MCF 10A (cell line): ENCODE results near the gene IGFBPL1. TPM values are rescaled to one million over a fixed set of nuclear protein-coding genes. Genes with fewer than 3 reads are reported as not detected.

Source experiments
- BruUV-seq: library from RNA; stranded (reverse); fragments of 400-500 nt; replicated peaks from 2 replicates; lab custom pipeline; 2021; lab: Mats Ljungman, UMichigan
- CTCF ChIA-PET: fragments of 300-600 bp; sonication (Branson Sonifier 250); formaldehyde crosslinking; extraction: SDS; loops from one replicate; lab custom pipeline; 2021; ENCODE audit warnings: antibody characterized with exemption, inconsistent platforms; lab: Yijun Ruan, JAX
- POLR2A ChIA-PET: fragments of 300-600, 350-650 bp; sonication (Branson Sonifier 250); formaldehyde crosslinking; extraction: SDS; loops from one replicate; lab custom pipeline; 2020; ENCODE audit warnings: antibody characterized with exemption, inconsistent platforms; lab: Yijun Ruan, JAX
- DNase-seq: peaks from one replicate; pipeline ENCODE4 v3.0.0-alpha.2; 2018; ENCODE audit not compliant: unreplicated experiment
- H3K27ac Mint-ChIP-seq: one replicate; pipeline ENCODE4 v1.8.0; 2022; ENCODE audit warnings: mild to moderate bottlenecking, low read depth, mixed read lengths; ENCODE audit not compliant: unreplicated experiment
- H3K27me3 Mint-ChIP-seq: one replicate; pipeline ENCODE4 v1.8.0; 2022; ENCODE audit warnings: mixed read lengths; ENCODE audit not compliant: insufficient read depth, unreplicated experiment
- H3K36me3 Mint-ChIP-seq: one replicate; pipeline ENCODE4 v1.8.0; 2022; ENCODE audit warnings: mild to moderate bottlenecking, moderate library complexity, mixed read lengths; ENCODE audit not compliant: insufficient read depth, unreplicated experiment
- H3K4me1 Mint-ChIP-seq: one replicate; pipeline ENCODE4 v1.8.0; 2022; ENCODE audit warnings: mixed read lengths; ENCODE audit not compliant: insufficient read depth, unreplicated experiment
- H3K4me3 Mint-ChIP-seq: one replicate; pipeline ENCODE4 v1.8.0; 2022; ENCODE audit warnings: mild to moderate bottlenecking, moderate library complexity, mixed read lengths; ENCODE audit not compliant: unreplicated experiment
- H3K9me3 Mint-ChIP-seq: one replicate; pipeline ENCODE4 v1.8.0; 2022; ENCODE audit warnings: mixed read lengths; ENCODE audit not compliant: unreplicated experiment
- intact Hi-C: fragments of 100-400 bp; cut with micrococcal nuclease; formaldehyde crosslinking; loops from 2 replicates; pipeline ENCODE4 v1.14.1; 2022
- total RNA-seq: library from RNA; stranded (reverse); gene quantifications from 2 replicates; pipeline ENCODE4 v1.2.3, GENCODE V29; 2022
- TF ChIP-seq, protein P1 (sequence below): fragments of 200-600 bp; IDR thresholded peaks from one replicate; pipeline ENCODE4 v1.8.0; 2022; ENCODE audit warnings: antibody characterized with exemption, mild to moderate bottlenecking; ENCODE audit not compliant: unreplicated experiment

Gene IGFBPL1
- total RNA-seq, 1 experiment from 2014 or later, result not detected

- no peak overlapping the region for H3K4me3 Mint-ChIP-seq
- H3K4me1 Mint-ChIP-seq, result peaks cover 5% of the 10 kb centered on the region
- BruUV-seq, result no TSS peak
- CTCF ChIA-PET, result interaction anchor here (0.6 to 0.7 kb wide), 2 partner anchors 14 to 115 kb away, joined by 3 to 4 read pairs; no protein-coding TSS in a partner anchor
- no peaks in the 10 kb centered on the region for H3K9me3 Mint-ChIP-seq
- H3K27ac Mint-ChIP-seq, result no peak overlapping the region
- intact Hi-C loops, result loop anchor here (10.0 kb wide), 1 partner anchor 883 kb away; the partner anchor contains the start of gene POLR1E
- no peaks in the 10 kb centered on the region for H3K36me3 Mint-ChIP-seq
- peaks cover 12% of the 10 kb centered on the region for H3K27me3 Mint-ChIP-seq
- POLR2A ChIA-PET, result no interaction called here
- no peak for DNase-seq
- TF ChIP-seq, protein P1, sequence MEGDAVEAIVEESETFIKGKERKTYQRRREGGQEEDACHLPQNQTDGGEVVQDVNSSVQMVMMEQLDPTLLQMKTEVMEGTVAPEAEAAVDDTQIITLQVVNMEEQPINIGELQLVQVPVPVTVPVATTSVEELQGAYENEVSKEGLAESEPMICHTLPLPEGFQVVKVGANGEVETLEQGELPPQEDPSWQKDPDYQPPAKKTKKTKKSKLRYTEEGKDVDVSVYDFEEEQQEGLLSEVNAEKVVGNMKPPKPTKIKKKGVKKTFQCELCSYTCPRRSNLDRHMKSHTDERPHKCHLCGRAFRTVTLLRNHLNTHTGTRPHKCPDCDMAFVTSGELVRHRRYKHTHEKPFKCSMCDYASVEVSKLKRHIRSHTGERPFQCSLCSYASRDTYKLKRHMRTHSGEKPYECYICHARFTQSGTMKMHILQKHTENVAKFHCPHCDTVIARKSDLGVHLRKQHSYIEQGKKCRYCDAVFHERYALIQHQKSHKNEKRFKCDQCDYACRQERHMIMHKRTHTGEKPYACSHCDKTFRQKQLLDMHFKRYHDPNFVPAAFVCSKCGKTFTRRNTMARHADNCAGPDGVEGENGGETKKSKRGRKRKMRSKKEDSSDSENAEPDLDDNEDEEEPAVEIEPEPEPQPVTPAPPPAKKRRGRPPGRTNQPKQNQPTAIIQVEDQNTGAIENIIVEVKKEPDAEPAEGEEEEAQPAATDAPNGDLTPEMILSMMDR, result no peak
Observed at GRCh38 chr9:38367898-38368297, 56.4 kb downstream of the IGFBPL1 start.

DNA sequence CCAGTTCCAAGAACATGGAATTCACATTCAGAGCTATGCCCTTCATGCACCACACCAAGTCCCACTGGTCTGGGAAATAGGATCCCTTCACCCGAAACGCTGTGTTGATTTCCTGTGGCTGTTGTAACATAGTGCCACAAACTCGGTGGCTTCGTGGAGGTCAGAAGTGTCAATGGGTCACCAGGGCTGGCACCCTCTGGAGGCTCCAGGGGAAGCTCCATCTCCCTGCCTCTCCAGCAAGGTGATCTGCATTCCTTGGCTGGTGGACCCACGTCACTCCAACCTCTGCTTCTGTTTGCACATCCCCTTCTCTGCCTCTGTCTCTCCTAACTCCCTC lies 60.7 kb downstream of the IGFBPL1 start:
- Mint-ChIP-seq H3K4me3 (no peak overlapping the region), H3K9me3 (no peaks in the 10 kb centered on the region), H3K36me3 (no peaks in the 10 kb centered on the region), H3K27me3 (no peaks in the 10 kb centered on the region), H3K27ac (no peak overlapping the region), H3K4me1 (peaks cover 8% of the 10 kb centered on the region)
- ChIA-PET POLR2A (interaction anchor here (0.7 kb wide), 2 partner anchors 338 to 454 kb away, joined by 3 read pairs; no protein-coding TSS in a partner anchor), CTCF (interaction anchor here (0.6 to 1.5 kb wide), 16 partner anchors 11 to 453 kb away, joined by 3 to 5 read pairs (median 3); no protein-coding TSS in a partner anchor)
- no TSS peak for BruUV-seq
- DNase-seq, result no peak
- intact Hi-C loops, result loop anchor here (1.0 to 10.0 kb wide), 4 partner anchors 275 to 879 kb away; partner anchors contain the start of genes POLR1E and SLC25A51
- TF ChIP-seq, protein P1, result no peak

DNA sequence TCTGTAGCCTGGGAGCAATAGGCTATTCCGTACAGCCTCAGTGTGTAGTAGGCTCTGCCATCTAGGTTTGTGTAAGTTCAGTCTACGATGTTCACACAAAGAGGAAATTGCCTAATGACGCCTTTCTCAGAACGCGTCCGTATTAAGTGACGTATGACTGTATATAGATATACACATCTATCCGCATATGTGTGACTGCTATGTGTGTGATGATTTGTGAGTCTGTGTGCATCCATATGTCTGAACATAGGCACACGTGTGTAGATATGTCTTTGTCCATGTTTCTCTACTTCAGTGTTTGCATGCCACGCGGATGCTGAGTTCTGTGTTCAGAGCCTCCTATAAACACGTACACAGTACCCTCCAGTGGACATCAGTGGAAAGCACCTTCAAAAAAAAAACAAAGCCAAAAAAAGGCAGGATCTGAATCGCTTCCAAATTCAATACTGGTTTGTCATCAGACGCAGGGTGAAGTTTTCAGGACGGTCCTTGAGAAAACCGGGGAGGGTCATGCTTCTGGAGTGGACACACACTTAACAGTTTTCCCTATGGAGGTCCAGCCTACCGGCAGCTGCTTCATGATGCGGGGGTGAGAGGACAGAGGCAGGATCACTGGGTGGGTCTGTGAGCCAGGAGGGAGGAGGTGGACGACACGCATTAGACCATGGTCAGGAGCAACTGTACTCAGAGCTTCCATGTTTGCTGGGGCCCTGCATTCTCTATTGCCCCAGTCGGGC lies 61.2 kb downstream of the IGFBPL1 start:
- ChIA-PET POLR2A (interaction anchor here (0.6 to 0.7 kb wide), 3 partner anchors 296 to 454 kb away, joined by 3 read pairs; no protein-coding TSS in a partner anchor), CTCF (interaction anchor here (0.6 to 2.5 kb wide), 22 partner anchors 12 to 612 kb away, joined by 3 to 11 read pairs (median 4); no protein-coding TSS in a partner anchor)
- no peaks in the 10 kb centered on the region for H3K36me3 Mint-ChIP-seq
- H3K4me3 Mint-ChIP-seq, result no peak overlapping the region
- DNase-seq, result peak; percentile 74
- BruUV-seq, result no TSS peak
- TF ChIP-seq, protein P1, result peak; percentile 66
- H3K27me3 Mint-ChIP-seq, result no peaks in the 10 kb centered on the region
- peaks cover 8% of the 10 kb centered on the region for H3K4me1 Mint-ChIP-seq
- intact Hi-C loops, result loop anchor here (1.0 to 10.0 kb wide), 4 partner anchors 275 to 878 kb away; partner anchors contain the start of genes POLR1E and SLC25A51
- H3K27ac Mint-ChIP-seq, result no peak overlapping the region
- no peaks in the 10 kb centered on the region for H3K9me3 Mint-ChIP-seq

DNA sequence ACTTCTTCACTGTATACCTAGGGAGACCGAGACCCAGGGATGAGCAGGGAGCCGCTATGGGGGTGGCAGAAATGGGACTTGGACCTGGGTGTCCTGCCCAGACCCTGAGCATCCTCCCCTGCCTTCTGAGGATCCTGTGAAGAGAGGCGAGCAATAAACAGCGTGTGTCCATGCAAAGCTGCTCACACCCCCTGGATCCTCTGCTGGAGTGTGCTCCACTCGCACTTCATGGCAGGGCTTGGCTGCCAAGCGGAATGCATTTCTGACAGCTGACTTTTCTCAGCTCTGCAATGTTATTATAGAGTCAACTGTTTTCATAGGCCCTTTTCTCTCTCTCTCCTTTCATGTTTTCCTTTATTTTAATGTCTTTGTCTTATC lies 62.8 kb downstream of the IGFBPL1 start:
- CTCF ChIA-PET, result interaction anchor here (1.0 to 2.5 kb wide), 5 partner anchors 273 to 448 kb away, joined by 3 to 11 read pairs (median 6); no protein-coding TSS in a partner anchor
- POLR2A ChIA-PET, result no interaction called here
- no peaks in the 10 kb centered on the region for H3K36me3 Mint-ChIP-seq
- H3K27ac Mint-ChIP-seq, result no peak overlapping the region
- H3K9me3 Mint-ChIP-seq, result no peaks in the 10 kb centered on the region
- H3K4me3 Mint-ChIP-seq, result no peak overlapping the region
- no peak for DNase-seq
- peaks cover 8% of the 10 kb centered on the region for H3K4me1 Mint-ChIP-seq
- BruUV-seq, result no TSS peak
- TF ChIP-seq, protein P1, result no peak
- H3K27me3 Mint-ChIP-seq, result no peaks in the 10 kb centered on the region
- intact Hi-C loops, result loop anchor here (10.0 kb wide), 1 partner anchor 877 kb away; the partner anchor contains the start of gene POLR1E
